Transverse colon (tissue), 4 donors: ENCODE measurements around the gene MAPKAP1. TPM values are rescaled to one million over a fixed set of nuclear protein-coding genes. Genes with fewer than 3 reads are reported as not detected.
"Not testable (repeated sequence)": the region's sequence is repeated elsewhere in the genome, so short reads cannot be mapped to it uniquely, and the experiment has no call there.

ENCODE experiments used
- DNase-seq: peaks from one replicate; pipeline ENCODE4 v3.0.0-alpha.2; 2019
- H3K27ac ChIP-seq, 4 donors: fragments of 200-600 bp; sonication (generic); 2 replicates each; pipeline ENCODE4 v1.5.1; 2016 to 2018; ENCODE audit warnings: inconsistent platforms in 4 of 4
- H3K27me3 ChIP-seq: fragments of 200-600 bp; sonication (generic); 2 replicates; pipeline ENCODE4 v1.5.1; 2017; ENCODE audit warnings: inconsistent platforms
- H3K36me3 ChIP-seq, 4 donors: fragments of 200-600 bp; sonication (generic); 2 replicates each; pipeline ENCODE4 v1.5.1; 2017 to 2019; ENCODE audit warnings: inconsistent platforms in 4 of 4
- H3K4me1 ChIP-seq, 4 donors: fragments of 200-600 bp; sonication (generic); 2 replicates each; pipeline ENCODE4 v1.5.1; 2017 to 2020; ENCODE audit warnings: inconsistent platforms in 4 of 4
- H3K4me3 ChIP-seq, 4 donors: fragments of 200-600 bp; sonication (generic); 1 replicate in 1 of 4; 2 replicates in 3 of 4; pipeline versions ENCODE4 v1.5.1 to v1.6.1; 2017 to 2019; ENCODE audit warnings: inconsistent platforms in 4 of 4
- H3K9me3 ChIP-seq, 2 donors: fragments of 200-600 bp; sonication (generic); 2 replicates each; pipeline ENCODE4 v1.5.1; 2017 to 2019; ENCODE audit warnings: inconsistent platforms in 2 of 2
- CTCF ChIP-seq, 5 experiments: fragments of 200-600 bp in 3 of 5; fragments of 450-650 bp in 2 of 5; sonication (generic) in 3 of 5; IDR thresholded peaks; 1 replicate in 2 of 5; 2 replicates in 3 of 5; pipeline ENCODE4 v1.5.1; 2016 to 2017; ENCODE audit warnings: antibody characterized with exemption in 5 of 5, inconsistent platforms in 3 of 5, mild to moderate bottlenecking in 2 of 5, moderate library complexity in 1 of 5
- EP300 ChIP-seq: sonication (generic); formaldehyde crosslinking; IDR thresholded peaks from one replicate; pipeline ENCODE4 v1.6.1; 2017; ENCODE audit warnings: antibody characterized with exemption, low read depth
- POLR2A ChIP-seq: fragments of 450-650 bp; IDR thresholded peaks from one replicate; pipeline ENCODE4 v1.6.1; 2016; ENCODE audit warnings: antibody characterized with exemption, mild to moderate bottlenecking, moderate library complexity
- POLR2AphosphoS5 ChIP-seq, 3 donors: sonication (generic); formaldehyde crosslinking; IDR thresholded peaks; one replicate each; pipeline ENCODE4 v1.6.1; 2016; ENCODE audit warnings: antibody characterized with exemption in 3 of 3
- WGBS, 2 donors: methylation state at CpG; one replicate each; pipeline ENCODE4 v1.1.5; 2018; ENCODE audit warnings: low coverage in 1 of 2; 5-methylcytosine and 5-hydroxymethylcytosine counted together
- in situ Hi-C, 4 donors: fragments of 200-750 bp; cut with MboI; loops; one replicate each; pipeline versions ENCODE4 v1.15.0 to v1.15.1; 2017; ENCODE audit warnings: low sequenced_read_pairs in 3 of 4, low pct_ligation_motif_present in 1 of 4, low pct_unique_long_range_greater_than_20kb in 1 of 4
- intact Hi-C: fragments of 100-400 bp; cut with DNase I; formaldehyde crosslinking; loops from one replicate; pipeline ENCODE4 v1.15.1; 2023; ENCODE audit warnings: low total_unique reads
- total RNA-seq, 4 donors: library from RNA; depleted of rRNA; stranded (reverse); fragments of >200 nt; gene quantifications; one replicate each; pipeline ENCODE4 v1.1.0, GENCODE V29; 2016

The MAPKAP1 gene
- total RNA-seq, 4 donors from 2014 or later: 59.8 to 83.4 (median 71.2) TPM

- no peaks in the 10 kb centered on the region for H3K27me3 ChIP-seq
- intact Hi-C loops (no loop called here), in situ Hi-C loops (no loop called here)
- peaks cover 0 to 4% (median 0%) of the 10 kb centered on the region in 4 donors for H3K4me1 ChIP-seq
- no peak overlapping the region for H3K27ac ChIP-seq
- WGBS, 2 donors: 81 to 92% methylated on average over 3 of the region's 3 CpGs
- no peaks in the 10 kb centered on the region for H3K36me3 ChIP-seq
- no peaks in the 10 kb centered on the region for H3K9me3 ChIP-seq
- TF ChIP-seq EP300 (no peak), POLR2AphosphoS5 (IDR thresholded peaks at IDR 0.05) (no peak), POLR2A (no peak), CTCF (IDR thresholded peaks at IDR 0.05) (no peak)
- H3K4me3 ChIP-seq: no peak overlapping the region
- DNase-seq: no peak
These were observed 12.5 kb downstream of the MAPKAP1 start for GRCh38 chr9:125694478-125694877.

GRCh38 chr9:125693492-125693891 lies 13.5 kb downstream of the MAPKAP1 start:
- in situ Hi-C loops, H3K4me3 ChIP-seq, intact Hi-C loops, H3K27ac ChIP-seq, H3K27me3 ChIP-seq, DNase-seq, H3K9me3 ChIP-seq, H3K36me3 ChIP-seq, H3K4me1 ChIP-seq: not testable (repeated sequence)
- WGBS, 2 donors: 81 to 86% methylated on average over 7 to 10 of the region's 10 CpGs

- 67 to 73% methylated on average over 2 of the region's 2 CpGs for WGBS, 2 donors
- DNase-seq: no peak
- TF ChIP-seq POLR2A: no peak
- no peak for TF ChIP-seq EP300
- no peak for TF ChIP-seq CTCF (IDR thresholded peaks at IDR 0.05)
- no peak for TF ChIP-seq POLR2AphosphoS5 (IDR thresholded peaks at IDR 0.05)
- intact Hi-C loops: no loop called here
- Histone ChIP-seq H3K9me3 (no peaks in the 10 kb centered on the region), H3K27ac (no peak overlapping the region), H3K4me1 (peaks cover 0 to 4% (median 0%) of the 10 kb centered on the region in 4 donors), H3K36me3 (no peaks in the 10 kb centered on the region), H3K27me3 (no peaks in the 10 kb centered on the region), H3K4me3 (no peak overlapping the region)
- in situ Hi-C loops: no loop called here
These were observed 15.1 kb downstream of the MAPKAP1 start for GRCh38 chr9:125691869-125692268.

- WGBS, 2 donors: 79 to 95% methylated on average over 9 to 10 of the region's 10 CpGs
- in situ Hi-C loops: no loop called here
- H3K4me3 ChIP-seq: no peak overlapping the region
- H3K27ac ChIP-seq: no peak overlapping the region
- H3K4me1 ChIP-seq: peaks cover 0 to 4% (median 0%) of the 10 kb centered on the region in 4 donors
- no peaks in the 10 kb centered on the region for H3K36me3 ChIP-seq
- H3K9me3 ChIP-seq: no peaks in the 10 kb centered on the region
- TF ChIP-seq POLR2AphosphoS5 (IDR thresholded peaks at IDR 0.05) (no peak), CTCF (IDR thresholded peaks at IDR 0.05) (no peak), POLR2A (no peak), EP300 (no peak)
- no peaks in the 10 kb centered on the region for H3K27me3 ChIP-seq
- DNase-seq: no peak
- intact Hi-C loops: no loop called here
These were observed 16.3 kb downstream of the MAPKAP1 start for GRCh38 chr9:125690679-125691078.

GRCh38 chr9:125687163-125687863 lies 19.7 kb downstream of the MAPKAP1 start:
- WGBS, 2 donors: 91 to 93% methylated on average over 4 of the region's 4 CpGs
- no peak for DNase-seq
- no peak overlapping the region for H3K27ac ChIP-seq
- TF ChIP-seq EP300 (no peak), POLR2AphosphoS5 (IDR thresholded peaks at IDR 0.05) (no peak), CTCF (IDR thresholded peaks at IDR 0.05) (no peak), POLR2A (no peak)
- no peaks in the 10 kb centered on the region for H3K27me3 ChIP-seq
- H3K4me1 ChIP-seq: peaks cover 0 to 4% (median 0%) of the 10 kb centered on the region in 4 donors
- intact Hi-C loops: no loop called here
- H3K4me3 ChIP-seq: no peak overlapping the region
- in situ Hi-C loops: no loop called here
- no peaks in the 10 kb centered on the region for H3K9me3 ChIP-seq
- H3K36me3 ChIP-seq: no peaks in the 10 kb centered on the region
